GM12878 (cell line): ENCODE measurements around the gene CCDC141. TPM values are rescaled to one million over a fixed set of nuclear protein-coding genes. Genes with fewer than 3 reads are reported as not detected.

Experiments used
- ATAC-seq: fragments of 200-7000 bp; cut with Tn5 transposase; 3 replicates; pipeline ENCODE4 v1.9.1; 2020; ENCODE audit warnings: mild to moderate bottlenecking, moderate library complexity
- BruUV-seq: library from RNA; stranded (reverse); fragments of 400-500 nt; replicated peaks from 2 replicates; lab custom pipeline; 2021; lab: Mats Ljungman, UMichigan
- CTCF ChIA-PET: fragments of 300-600 bp; sonication (Branson Sonifier 250); formaldehyde crosslinking; extraction: SDS; loops from one replicate; lab custom pipeline; 2021; ENCODE audit warnings: inconsistent platforms; lab: Yijun Ruan, JAX
- POLR2A ChIA-PET: fragments of 350-600 bp; formaldehyde crosslinking; extraction: SDS; loops from one replicate; lab custom pipeline; 2021; ENCODE audit warnings: inconsistent platforms; lab: Charles Lee
- RAD21 ChIA-PET: fragments of 300-600 bp; sonication (Branson Sonifier 250); formaldehyde crosslinking; loops from one replicate; lab custom pipeline; 2023; ENCODE audit warnings: antibody characterized with exemption; ENCODE audit not compliant: unreplicated experiment; lab: Charles Lee
- SMC1A ChIA-PET: fragments of 300-600 bp; sonication (Branson Sonifier 250); formaldehyde crosslinking; loops from one replicate; lab custom pipeline; 2023; ENCODE audit not compliant: unreplicated experiment, uncharacterized antibody; lab: Charles Lee
- DNase-seq: peaks from one replicate; pipeline ENCODE4 v3.0.0-alpha.2; 2011; ENCODE audit warnings: low read depth, low spot score
- FAIRE-seq: peaks from 3 replicates; lab custom pipeline; 2011; peaks lifted over from hg19 to GRCh38; lab: Jason Lieb, UNC
- H2AFZ ChIP-seq: 2 replicates; pipeline ENCODE4 v1.6.0; 2011; ENCODE audit warnings: low read depth, low read length, control low read depth; ENCODE audit not compliant: control insufficient read depth
- H3K27ac ChIP-seq: 2 replicates; pipeline ENCODE4 v1.5.1; 2011; ENCODE audit warnings: control low read depth; ENCODE audit not compliant: control insufficient read depth, insufficient read depth
- H3K27me3 ChIP-seq, 2 experiments: replicated peaks in 1 of 2; 2 replicates each; pipeline versions ENCODE4 v1.6.0 to v1.6.1; 2011; ENCODE audit warnings: low read length in 1 of 2; ENCODE audit not compliant: control insufficient read depth in 2 of 2, insufficient read depth in 2 of 2
- H3K36me3 ChIP-seq, 2 experiments: 2 replicates each; pipeline ENCODE4 v1.5.1; 2011; ENCODE audit warnings: low read length in 1 of 2; ENCODE audit not compliant: control insufficient read depth in 2 of 2, insufficient read depth in 2 of 2
- H3K4me1 ChIP-seq: 2 replicates; pipeline ENCODE4 v1.6.1; 2011; ENCODE audit warnings: mild to moderate bottlenecking, low read length, moderate library complexity, mixed read lengths; ENCODE audit not compliant: control insufficient read depth, insufficient read depth
- H3K4me2 ChIP-seq: 2 replicates; pipeline ENCODE4 v1.6.0; 2011; ENCODE audit warnings: control low read depth; ENCODE audit not compliant: control insufficient read depth, insufficient read depth
- H3K4me3 ChIP-seq: fragments of 200-600 bp; sonication (generic); 2 replicates; pipeline ENCODE4 v1.5.1; 2016
- H3K79me2 ChIP-seq: 2 replicates; pipeline ENCODE4 v1.6.0; 2011; ENCODE audit warnings: low read length; ENCODE audit not compliant: control insufficient read depth, insufficient read depth
- H3K9ac ChIP-seq: 2 replicates; pipeline ENCODE4 v1.8.0; 2011; ENCODE audit warnings: low read length, control low read depth, mixed read lengths; ENCODE audit not compliant: control insufficient read depth, insufficient read depth
- H3K9me3 ChIP-seq: replicated peaks from 3 replicates; pipeline ENCODE4 v1.5.1; 2011; ENCODE audit warnings: mild to moderate bottlenecking, low read length; ENCODE audit not compliant: control insufficient read depth, insufficient read depth
- H4K20me1 ChIP-seq: 2 replicates; pipeline ENCODE4 v1.6.0; 2011; ENCODE audit not compliant: control insufficient read depth, insufficient read depth
- EP300 ChIP-seq, 2 experiments: fragments of 150-350 bp in 1 of 2; IDR thresholded peaks; 2 replicates each; pipeline ENCODE4 v1.6.1; 2011 to 2012; ENCODE audit warnings: low read depth in 2 of 2, low read length in 2 of 2, borderline replicate concordance in 1 of 2, improper control_type of control experiment in 1 of 2, inconsistent platforms in 1 of 2; ENCODE audit not compliant: control insufficient read depth in 1 of 2
- HDGF ChIP-seq: fragments of 450-650 bp; IDR thresholded peaks from 2 replicates; pipeline ENCODE4 v1.6.1; 2016; ENCODE audit warnings: antibody characterized with exemption
- MYC ChIP-seq: IDR thresholded peaks from 2 replicates; pipeline ENCODE4 v1.6.1; 2011; ENCODE audit warnings: mild to moderate bottlenecking, low read length, moderate library complexity, inconsistent platforms; ENCODE audit not compliant: insufficient read depth, insufficient replicate concordance, insufficient read length, severe bottlenecking
- NFYB ChIP-seq: IDR thresholded peaks from 2 replicates; pipeline ENCODE4 v1.6.1; 2011; ENCODE audit warnings: low read depth, mild to moderate bottlenecking, low read length, improper control_type of control experiment, moderate library complexity; ENCODE audit not compliant: insufficient read depth
- SREBF1 ChIP-seq: IDR thresholded peaks from 2 replicates; pipeline ENCODE4 v1.6.1; 2012; ENCODE audit warnings: mild to moderate bottlenecking, low read length
- ZNF274 ChIP-seq: IDR thresholded peaks from one replicate; pipeline ENCODE4 v1.8.0; 2011; ENCODE audit not compliant: insufficient read length, insufficient read depth
- WGBS: methylation state at CpG from one replicate; pipeline ENCODE4 v1.1.6; 2016; ENCODE audit warnings: low lambda C conversion rate; ENCODE audit not compliant: insufficient replicate concordance, insufficient coverage; ENCODE audit errors: missing lambda C conversion rate; 5-methylcytosine and 5-hydroxymethylcytosine counted together
- in situ Hi-C: fragments of 300-500 bp; cut with MboI; formaldehyde crosslinking; loops from 9 replicates; pipeline ENCODE4 v1.14.3; 2018; ENCODE audit warnings: mixed read lengths
- intact Hi-C: fragments of 100-400 bp; cut with micrococcal nuclease; formaldehyde crosslinking; loops from one replicate; pipeline ENCODE4 v1.14.2; 2022; ENCODE audit not compliant: unreplicated experiment
- polyA plus RNA-seq, 11 experiments: library from polyadenylated mRNA; depleted of rRNA in 4 of 11; unstranded in 6 of 11; stranded (reverse) in 5 of 11; fragments of >200 nt; fragmentation: Nextera tagmentation in 4 of 11; fragmentation: Illumina TruSeq in 1 of 11; extraction: Ambion mirVana in 4 of 11; extraction: Trizol in 1 of 11; gene quantifications; 1 replicate in 1 of 11; 2 replicates in 10 of 11; pipeline versions ENCODE4 v1.2.1 to v1.2.3, GENCODE V29; 2011 to 2016; ENCODE audit warnings: inconsistent platforms in 2 of 11, missing spikeins in 2 of 11, low read depth in 1 of 11
- total RNA-seq, 4 experiments: library from RNA; depleted of rRNA in 3 of 4; stranded (reverse); fragments of >200 nt in 3 of 4; fragmentation: Illumina TruSeq in 1 of 4; extraction: Trizol in 1 of 4; gene quantifications; 2 replicates each; pipeline versions ENCODE4 v1.2.1 to v1.2.3, GENCODE V29; 2013 to 2021
- TF ChIP-seq, protein P1 (sequence below): fragments of 450-650 bp; IDR thresholded peaks from 2 replicates; pipeline ENCODE4 v1.6.1; 2018; ENCODE audit warnings: borderline replicate concordance, mild to moderate bottlenecking; ENCODE audit not compliant: partially characterized antibody

CCDC141 gene
- total and polyA plus RNA-seq, 10 of the 15 experiments (the other 5 are each of a cell fraction or from before 2014, with no cell fraction given), result 0.84 to 12.5 (median 3.6) TPM

DNA sequence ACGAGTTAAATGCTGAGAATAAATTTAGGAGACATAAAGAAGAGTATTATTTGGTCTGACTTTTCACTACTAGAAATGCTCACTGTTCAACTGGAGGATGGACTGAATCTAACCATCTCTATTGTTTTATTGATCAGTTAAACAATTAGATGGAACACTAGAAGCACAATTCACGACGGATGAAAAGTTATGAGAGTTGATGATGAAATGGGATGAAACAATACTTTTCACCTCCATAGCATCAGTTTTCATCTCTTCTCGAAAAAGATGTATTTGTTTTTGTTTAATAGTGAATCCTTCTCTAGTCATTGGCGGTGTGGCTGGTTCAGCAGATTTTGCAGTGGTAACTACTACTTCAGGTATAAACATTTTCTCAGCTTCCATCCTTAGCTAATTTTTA, 262.0 kb downstream of the CCDC141 start:
- no peak for DNase-seq
- POLR2A ChIA-PET, result no interaction called here
- intact Hi-C loops (no loop called here), in situ Hi-C loops (no loop called here)
- no peak for FAIRE-seq
- no TSS peak for BruUV-seq
- Histone ChIP-seq H4K20me1 (no peaks in the 10 kb centered on the region), H3K4me1 (no peaks in the 10 kb centered on the region), H3K4me2 (no peak overlapping the region), H3K27ac (no peak overlapping the region), H3K79me2 (no peaks in the 10 kb centered on the region), H2AFZ (no peak overlapping the region), H3K36me3 (peaks cover 0 to 2% of the 10 kb centered on the region in 2 experiments; a peak in 1 of 4 replicates), H3K27me3 (no peaks in the 10 kb centered on the region), H3K9me3 (no peaks in the 10 kb centered on the region), H3K4me3 (no peak overlapping the region), H3K9ac (no peak overlapping the region)
- SMC1A ChIA-PET, result interaction anchor here (0.8 to 2.5 kb wide), 2 partner anchors 13 to 342 kb away, joined by 4 to 7 read pairs; no protein-coding TSS in a partner anchor
- no peak for ATAC-seq
- no peak for TF ChIP-seq MYC
- TF ChIP-seq NFYB, result no peak
- TF ChIP-seq EP300 (IDR thresholded peaks at IDR 0.05; ENCODE audit: borderline replicate concordance in 1 of 2, control insufficient read depth in 1 of 2, low read depth in 2 of 2, low read length in 2 of 2), result no peak
- no peak for TF ChIP-seq SREBF1
- no peak for TF ChIP-seq ZNF274
- no peak for TF ChIP-seq HDGF
- TF ChIP-seq, protein P1, sequence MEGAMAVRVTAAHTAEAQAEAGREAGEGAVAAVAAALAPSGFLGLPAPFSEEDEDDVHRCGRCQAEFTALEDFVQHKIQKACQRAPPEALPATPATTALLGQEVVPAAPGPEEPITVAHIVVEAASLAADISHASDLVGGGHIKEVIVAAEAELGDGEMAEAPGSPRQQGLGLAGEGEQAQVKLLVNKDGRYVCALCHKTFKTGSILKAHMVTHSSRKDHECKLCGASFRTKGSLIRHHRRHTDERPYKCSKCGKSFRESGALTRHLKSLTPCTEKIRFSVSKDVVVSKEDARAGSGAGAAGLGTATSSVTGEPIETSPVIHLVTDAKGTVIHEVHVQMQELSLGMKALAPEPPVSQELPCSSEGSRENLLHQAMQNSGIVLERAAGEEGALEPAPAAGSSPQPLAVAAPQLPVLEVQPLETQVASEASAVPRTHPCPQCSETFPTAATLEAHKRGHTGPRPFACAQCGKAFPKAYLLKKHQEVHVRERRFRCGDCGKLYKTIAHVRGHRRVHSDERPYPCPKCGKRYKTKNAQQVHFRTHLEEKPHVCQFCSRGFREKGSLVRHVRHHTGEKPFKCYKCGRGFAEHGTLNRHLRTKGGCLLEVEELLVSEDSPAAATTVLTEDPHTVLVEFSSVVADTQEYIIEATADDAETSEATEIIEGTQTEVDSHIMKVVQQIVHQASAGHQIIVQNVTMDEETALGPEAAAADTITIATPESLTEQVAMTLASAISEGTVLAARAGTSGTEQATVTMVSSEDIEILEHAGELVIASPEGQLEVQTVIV, result no peak
- CTCF ChIA-PET, result interaction anchor here (0.8 to 1.4 kb wide), 4 partner anchors 16 to 341 kb away, joined by 3 to 5 read pairs (median 4); no protein-coding TSS in a partner anchor
- WGBS, result 74% methylated on average over 5 of the region's 5 CpGs
- RAD21 ChIA-PET, result no interaction called here
